AG10803 (cell line): Measurements from ENCODE around the gene UBE2L6.

ENCODE experiments used
- DNase-seq: peaks from one replicate; pipeline ENCODE4 v3.0.0; 2010; ENCODE audit warnings: low read depth
- H3K4me3 ChIP-seq: 2 replicates; pipeline ENCODE4 v1.5.1; 2011; ENCODE audit warnings: mild to moderate bottlenecking, low read length, control low read depth
- CTCF ChIP-seq: conservative IDR thresholded peaks from 2 replicates; pipeline ENCODE4 v1.5.1; 2011; ENCODE audit warnings: mild to moderate bottlenecking, low read length, control low read depth, inconsistent platforms

UBE2L6 gene

GRCh38 chr11:57516061-57516443 lies 51.4 kb downstream of the UBE2L6 start:
- H3K4me3 ChIP-seq: peak overlapping the region; percentile 85
- TF ChIP-seq CTCF: no peak

GRCh38 chr11:57515332-57516060 lies 52.0 kb downstream of the UBE2L6 start, which contains the start of gene SLC43A1:
SLC43A1 (minus strand) TSS chr11:57515702; CDS start chr11:57514111, 1,591 bp downstream.
- peak within 1 kb of the TSS; percentile 85 for H3K4me3 ChIP-seq
- DNase-seq: peak; percentile 50
- peak; percentile 16; the same call in 1 of the 2 replicates for TF ChIP-seq CTCF

More at GRCh38 chr11:57516061-57516443, 51.4 kb downstream of the UBE2L6 start:
- DNase-seq: no peak

GRCh38 chr11:57514538-57515331 lies 52.7 kb downstream of the UBE2L6 start:
- DNase-seq: peak; percentile 21
- no peak for TF ChIP-seq CTCF
- peak overlapping the region; percentile 85 for H3K4me3 ChIP-seq

- no peak for TF ChIP-seq CTCF
- peak overlapping the region; percentile 85 for H3K4me3 ChIP-seq
- DNase-seq: peak; percentile 33
These were observed 53.4 kb downstream of the UBE2L6 start for GRCh38 chr11:57513911-57514537.

GRCh38 chr11:57513452-57513795 lies 54.0 kb downstream of the UBE2L6 start:
- no peak overlapping the region; the same call in 1 of the 2 replicates for H3K4me3 ChIP-seq
- TF ChIP-seq CTCF: no peak
- DNase-seq: no peak

GRCh38 chr11:57512646-57513451 lies 54.6 kb downstream of the UBE2L6 start:
- no peak for DNase-seq
- no peak overlapping the region for H3K4me3 ChIP-seq
- no peak for TF ChIP-seq CTCF
